CD4-positive, alpha-beta T cell treated with Interleukin-4 for 1 hour (primary cell): ENCODE data around the gene ATXN3.
A peak's percentile ranks its signal among the peaks of the same experiment; 100 is the strongest.

Experiments used
- DNase-seq, 2 donors: peaks; one replicate each; pipeline ENCODE4 v3.0.0-alpha.2; 2020 to 2022

ATXN3 gene

GRCh38 chr14:92106143-92106926, at the start of gene ATXN3:
ATXN3 (minus strand) TSS chr14:92106582; CDS start chr14:92106552, 30 bp downstream.
- peak; percentile 97 for DNase-seq

- no peak for DNase-seq
Observed at GRCh38 chr14:92154283-92154942, 48.0 kb upstream of the ATXN3 start.

GRCh38 chr14:92153581-92153980, 47.2 kb upstream of the ATXN3 start:
- no peak for DNase-seq

- no peak for DNase-seq
Observed at GRCh38 chr14:92144708-92145107, 38.3 kb upstream of the ATXN3 start.

DNA sequence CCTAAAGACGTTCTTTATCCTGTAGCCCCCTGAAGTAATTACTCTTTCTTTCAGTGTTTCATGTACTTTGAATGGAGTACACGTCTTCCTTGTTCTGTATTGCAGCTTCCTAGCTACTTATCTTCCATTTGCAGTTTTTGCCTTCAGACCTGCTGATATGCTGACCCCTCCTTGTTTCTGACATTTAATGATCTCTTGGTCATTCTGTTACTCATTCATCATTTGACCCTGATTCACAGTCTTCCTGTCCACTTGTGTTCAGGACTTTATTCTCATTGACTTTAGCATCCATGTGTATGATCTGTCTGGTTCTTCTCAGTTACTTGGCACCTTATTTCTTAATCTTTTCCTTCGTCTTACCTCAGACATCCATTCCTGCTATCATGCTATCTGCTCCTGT, 37.6 kb upstream of the ATXN3 start:
- no peak for DNase-seq

DNA sequence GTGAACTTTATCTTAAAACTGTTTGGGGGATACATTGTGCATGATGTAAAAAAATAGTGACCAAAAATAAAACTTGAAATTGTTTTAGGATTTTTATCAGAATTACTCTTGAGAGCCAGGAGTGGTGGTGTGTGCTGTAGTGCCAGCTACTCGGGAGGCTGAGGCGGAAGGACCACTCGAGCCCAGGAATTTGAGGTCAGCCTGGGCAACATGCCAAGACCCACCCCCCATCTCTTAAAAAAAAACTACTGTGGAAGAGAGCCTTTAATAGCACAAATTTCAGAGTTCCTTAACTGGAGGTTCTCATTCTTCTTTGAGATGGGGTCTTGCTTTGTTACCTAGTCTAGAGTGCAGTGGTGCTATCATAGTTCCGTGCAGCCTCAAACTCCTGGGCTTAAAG, 36.9 kb upstream of the ATXN3 start:
- DNase-seq: no peak

DNA sequence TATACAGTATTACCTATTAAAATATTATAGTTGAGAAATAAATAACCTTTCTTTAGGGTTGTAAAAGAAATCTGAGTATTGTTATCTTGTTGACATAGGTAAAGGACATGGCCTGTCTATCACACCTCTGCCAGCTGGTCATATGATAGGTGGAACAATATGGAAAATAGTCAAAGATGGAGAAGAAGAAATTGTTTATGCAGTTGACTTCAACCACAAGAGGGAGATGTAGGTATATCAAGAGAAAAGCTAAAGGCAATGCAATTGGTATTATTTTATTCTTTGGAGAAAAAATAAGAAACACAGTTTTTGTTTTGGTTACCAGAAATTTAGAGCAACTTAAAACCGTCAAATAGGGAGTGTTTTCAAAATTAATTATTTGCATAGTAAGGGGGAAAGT, 28.9 kb upstream of the ATXN3 start:
- DNase-seq: peak in 1 of 2 donors; percentile 38

DNA sequence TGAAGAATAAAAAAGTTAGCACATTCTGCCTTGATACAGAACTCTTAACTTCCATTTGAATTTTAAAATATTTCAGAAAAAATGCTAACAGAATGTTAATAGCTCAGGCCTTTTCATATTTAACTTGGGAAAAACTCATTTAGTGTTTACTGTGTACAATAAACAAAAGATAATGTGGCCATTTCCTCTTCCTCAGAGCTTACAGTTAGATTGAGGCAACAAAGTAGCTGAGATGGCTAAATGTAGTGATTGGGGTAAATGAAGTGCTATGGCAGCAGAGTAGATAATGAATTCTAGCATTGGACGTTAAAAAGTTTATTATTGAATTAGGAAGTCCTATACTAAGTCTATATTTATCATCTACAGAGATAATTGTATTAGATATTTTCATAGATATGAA, 28.1 kb upstream of the ATXN3 start:
- DNase-seq: no peak

DNA sequence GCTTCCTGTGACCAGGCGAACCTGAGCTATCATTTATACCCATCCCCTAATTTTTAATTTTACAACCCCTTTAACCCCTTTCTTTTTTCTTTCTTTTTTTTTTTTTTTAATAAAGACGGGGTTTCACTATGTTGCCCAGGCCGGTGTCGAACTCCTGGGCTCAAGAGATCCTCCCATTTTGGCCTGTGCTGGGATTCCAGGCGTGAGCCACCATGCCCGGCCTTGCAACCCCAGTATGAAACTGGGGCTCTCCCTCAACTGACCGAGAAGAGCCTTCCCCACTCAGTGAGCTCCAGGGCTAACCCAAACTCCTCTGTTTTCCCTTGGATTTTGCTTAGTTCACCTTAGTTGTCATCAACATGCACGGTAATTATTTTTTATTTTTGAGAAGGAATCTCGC, 16.4 kb upstream of the ATXN3 start:
- DNase-seq: no peak

DNA sequence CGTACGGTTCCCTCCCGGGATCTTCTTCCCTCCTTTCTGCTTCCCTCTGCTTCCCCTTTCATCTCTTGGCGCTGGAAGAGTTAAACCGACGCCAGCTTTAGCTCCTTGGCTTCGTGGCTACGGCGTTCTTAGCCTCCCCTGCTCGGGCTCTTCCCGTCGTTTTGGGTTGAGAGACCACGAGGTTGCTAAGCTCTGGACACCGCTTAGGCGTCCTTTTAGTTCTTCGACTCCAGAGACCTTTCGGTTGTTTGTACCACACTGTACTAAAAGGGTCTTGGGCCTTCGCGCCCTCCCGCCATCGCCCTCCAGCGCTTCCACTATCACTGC, 15.9 kb upstream of the ATXN3 start:
- peak in 1 of 2 donors; percentile 33 for DNase-seq

- DNase-seq: peak; percentile 79 to 88
Observed at GRCh38 chr14:92121670-92122350, 15.4 kb upstream of the ATXN3 start, which contains the start of the genes CPSF2 and NDUFB1. CPSF2 (plus strand) TSS chr14:92121969; CDS start chr14:92130985, 9,016 bp downstream. NDUFB1 (minus strand) TSS chr14:92121706; CDS start chr14:92117637, 4,069 bp downstream.

DNA sequence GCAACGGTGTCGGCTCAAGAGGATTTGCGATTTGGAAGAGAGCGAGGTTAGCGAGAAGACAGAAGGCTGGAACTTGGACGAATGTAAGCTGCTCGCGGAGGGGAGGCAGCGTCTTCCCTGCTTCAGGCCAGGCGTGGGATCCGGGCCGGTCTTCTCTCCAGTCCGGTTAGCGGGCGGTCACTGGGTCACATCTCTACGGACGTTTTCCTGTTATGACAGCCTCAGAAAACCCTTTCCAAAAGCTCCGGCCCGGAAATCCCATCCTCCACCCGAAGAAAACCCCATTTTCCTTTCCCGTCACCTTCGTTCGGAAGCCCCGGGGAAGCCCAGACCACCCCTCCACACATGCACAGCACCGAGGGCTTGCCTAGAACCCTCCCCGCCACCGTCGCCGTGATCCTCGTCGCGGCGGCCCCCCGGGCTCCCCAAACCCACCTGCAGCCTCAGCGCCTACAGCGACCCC, 14.9 kb upstream of the ATXN3 start:
- DNase-seq: no peak

GRCh38 chr14:92109490-92109889, 3.1 kb upstream of the ATXN3 start:
- no peak for DNase-seq

DNA sequence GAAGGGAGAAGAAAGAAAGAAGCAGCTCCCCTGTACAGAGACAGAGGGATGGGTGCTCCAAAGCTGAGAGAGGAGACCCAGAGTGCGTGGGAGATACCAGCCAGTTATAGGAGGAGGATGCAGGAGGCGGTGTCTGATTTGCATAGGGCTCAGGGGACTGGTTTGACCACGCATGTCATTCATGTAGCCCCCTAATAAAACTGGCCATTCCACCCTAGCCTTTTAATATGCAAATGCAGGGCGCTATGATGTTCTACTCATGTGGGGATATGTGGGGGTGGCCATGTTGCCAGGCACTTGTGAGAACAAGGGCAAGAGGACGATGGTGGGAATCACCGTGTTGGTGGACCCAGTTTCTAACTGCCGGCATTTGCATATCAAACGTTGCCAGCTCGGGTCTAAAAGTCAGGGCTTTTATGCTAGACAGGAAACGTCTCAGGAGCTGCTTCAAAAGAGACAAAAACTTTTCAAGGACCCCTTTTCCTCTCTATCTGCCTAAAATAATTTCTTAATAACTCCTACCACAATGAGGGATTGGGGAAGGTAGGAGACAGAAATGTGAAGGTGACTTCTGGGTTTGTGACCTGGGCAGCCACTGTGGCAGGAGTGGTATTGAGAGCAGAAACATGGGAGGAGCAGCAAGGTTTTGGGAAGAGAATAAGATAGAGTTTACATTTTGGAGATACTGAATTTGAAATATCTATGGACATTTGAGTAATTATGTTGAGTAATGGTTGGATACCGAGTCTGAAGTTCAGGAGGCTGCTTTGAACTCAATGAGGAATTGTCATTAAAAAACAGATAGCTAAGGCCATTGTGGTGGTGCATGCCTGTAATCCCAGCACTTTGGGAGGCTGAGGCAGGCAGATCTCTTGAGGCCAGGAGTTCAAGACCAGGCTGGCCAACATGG, 2.2 kb upstream of the ATXN3 start:
- peak in 1 of 2 donors; percentile 31 for DNase-seq

- peak in 1 of 2 donors; percentile 24 for DNase-seq
Observed at GRCh38 chr14:92105893-92106142, 564 bp downstream of the ATXN3 start.

- no peak for DNase-seq
Observed at GRCh38 chr14:92105073-92105892, 1.1 kb downstream of the ATXN3 start.

DNA sequence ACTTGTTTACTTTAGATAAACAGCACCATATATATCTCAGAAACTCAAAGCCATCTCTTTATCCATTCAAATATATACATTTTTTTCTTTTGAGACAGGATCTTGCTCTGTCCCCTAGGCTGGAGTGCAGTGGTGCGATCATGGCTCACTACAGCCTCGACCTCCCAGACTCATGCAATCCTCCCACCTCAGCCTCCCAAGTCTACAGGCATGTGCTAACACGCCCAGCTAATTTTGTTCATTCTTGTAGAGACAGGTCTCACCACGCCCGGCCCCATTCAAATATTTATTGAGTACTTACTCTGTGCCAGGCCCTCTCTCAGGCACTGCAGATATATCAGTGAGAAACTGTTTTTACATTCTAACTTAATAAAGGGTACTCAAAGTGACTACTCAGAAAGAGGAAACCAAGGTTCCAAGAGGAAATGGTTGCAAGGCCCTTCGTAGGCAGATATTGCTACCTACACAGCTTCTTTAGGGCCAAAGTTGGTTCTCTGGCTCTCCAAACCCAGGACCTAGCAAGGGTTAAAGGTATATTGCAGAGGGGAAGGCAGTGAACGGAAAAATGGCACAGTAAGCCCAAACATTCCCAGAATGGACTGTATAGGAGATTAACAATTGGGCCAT, 2.9 kb downstream of the ATXN3 start:
- no peak for DNase-seq

- no peak for DNase-seq
Observed at GRCh38 chr14:92099802-92100201, 6.6 kb downstream of the ATXN3 start.

DNA sequence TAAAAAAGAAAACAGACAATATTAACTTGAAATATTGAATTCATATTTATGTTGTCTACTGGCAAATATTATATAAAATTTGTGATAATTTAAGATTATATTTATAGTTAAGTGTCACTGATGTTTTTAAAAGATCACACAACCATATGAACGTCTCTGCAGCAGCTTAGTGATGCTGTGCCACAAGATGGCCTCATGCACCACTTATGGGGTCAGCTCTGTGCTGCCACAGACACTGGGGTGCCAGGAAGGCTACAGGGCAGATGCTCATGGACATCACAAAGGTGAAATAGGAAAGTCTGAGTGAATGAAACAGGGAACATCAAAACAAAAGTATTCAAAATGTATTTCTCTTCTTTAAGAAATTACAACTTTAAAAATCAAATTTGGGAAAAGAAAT, 13.1 kb downstream of the ATXN3 start:
- DNase-seq: peak; percentile 4 to 17

DNA sequence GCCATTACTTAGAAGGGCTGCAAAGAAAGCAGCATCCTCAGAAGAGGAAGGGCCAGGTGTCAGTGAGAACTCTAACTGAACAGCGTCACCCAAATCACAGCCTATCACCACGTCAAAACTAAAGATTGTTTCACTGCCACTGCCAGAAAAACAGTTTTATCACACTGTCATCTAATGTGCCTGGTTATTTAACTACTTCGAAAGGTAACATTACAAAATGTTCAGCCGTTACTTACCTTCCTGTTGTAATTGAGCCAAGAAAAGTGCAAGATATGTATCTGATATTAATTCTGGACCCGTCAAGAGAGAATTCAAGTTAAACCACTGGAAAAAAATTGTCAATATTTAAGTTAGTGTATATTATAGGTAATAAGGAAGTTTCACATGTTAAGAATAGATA, 17.9 kb downstream of the ATXN3 start:
- DNase-seq: no peak

DNA sequence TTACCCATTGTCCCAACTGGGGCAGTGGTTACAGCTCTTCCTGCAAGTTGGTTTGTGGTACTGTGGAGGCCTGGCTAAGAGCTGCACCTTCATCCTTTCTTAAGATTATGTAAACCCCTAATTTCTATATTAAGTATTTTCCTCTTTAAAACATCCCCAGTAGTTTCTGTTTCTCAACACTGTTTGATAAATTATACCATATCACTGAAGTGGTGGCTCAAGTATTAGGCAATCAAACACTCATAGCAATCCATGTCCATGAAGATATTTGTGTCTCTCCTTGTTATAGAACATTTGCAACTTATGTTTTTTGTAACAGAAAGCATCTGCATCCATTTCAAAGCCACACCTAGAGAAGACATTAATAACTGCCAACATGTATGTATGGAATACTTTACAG, 31.8 kb downstream of the ATXN3 start:
- DNase-seq: no peak
